NT2/D1 (cell line): Measurements from ENCODE around the gene CASP8.

Experiments used
- DNase-seq: peaks from one replicate; pipeline ENCODE4 v3.0.0-alpha.2; 2011; ENCODE audit warnings: low read depth, low spot score
- H3K27me3 ChIP-seq: 2 replicates; pipeline ENCODE4 v1.6.0; 2011; ENCODE audit warnings: mild to moderate bottlenecking; ENCODE audit not compliant: insufficient read length, insufficient read depth
- H3K36me3 ChIP-seq: 2 replicates; pipeline ENCODE4 v1.6.1; 2011; ENCODE audit warnings: mild to moderate bottlenecking, low read length, mixed read lengths; ENCODE audit not compliant: insufficient read depth, insufficient read length
- H3K4me1 ChIP-seq: 2 replicates; pipeline ENCODE4 v1.5.1; 2011; ENCODE audit not compliant: insufficient read depth, insufficient read length
- H3K4me3 ChIP-seq: 2 replicates; pipeline ENCODE4 v1.5.1; 2011; ENCODE audit warnings: low read depth; ENCODE audit not compliant: insufficient read length
- H3K9ac ChIP-seq: 2 replicates; pipeline ENCODE4 v1.6.0; 2011; ENCODE audit warnings: low read depth; ENCODE audit not compliant: insufficient read length
- H3K9me3 ChIP-seq: 2 replicates; pipeline ENCODE4 v1.5.1; 2011; ENCODE audit warnings: mild to moderate bottlenecking, low read length; ENCODE audit not compliant: insufficient read depth
- SUZ12 ChIP-seq: IDR thresholded peaks from 2 replicates; pipeline ENCODE4 v1.6.1; 2011; ENCODE audit not compliant: insufficient read length, insufficient read depth; ENCODE audit errors: extremely low read depth
- YY1 ChIP-seq: IDR thresholded peaks from 2 replicates; pipeline ENCODE4 v1.6.1; 2011; ENCODE audit not compliant: insufficient read length, insufficient read depth
- ZNF274 ChIP-seq: IDR thresholded peaks from 2 replicates; pipeline ENCODE4 v1.6.1; 2011; ENCODE audit warnings: mild to moderate bottlenecking, low read depth, low read length

CASP8 gene

DNA sequence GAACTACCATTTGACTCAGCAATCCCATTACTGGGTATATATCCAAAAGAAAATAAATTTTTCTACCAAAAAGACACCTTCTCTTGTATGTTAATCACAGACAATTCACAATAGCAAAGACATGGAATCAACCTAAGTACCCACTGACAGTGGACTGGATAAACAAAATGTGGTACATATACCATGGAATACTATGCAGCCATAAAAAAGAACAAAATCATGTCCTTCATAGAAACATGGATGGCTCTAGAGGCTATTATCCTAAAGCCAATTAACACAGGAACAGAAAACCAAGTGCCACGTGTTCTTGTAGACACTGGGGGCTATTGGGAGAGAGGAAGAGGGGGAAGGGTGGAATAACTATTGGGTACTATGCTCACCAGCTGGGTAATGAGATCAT is 69.1 kb downstream of the CASP8 start:
- no peak overlapping the region for H3K9ac ChIP-seq
- no peaks in the 10 kb centered on the region for H3K27me3 ChIP-seq
- H3K9me3 ChIP-seq = no peaks in the 10 kb centered on the region
- DNase-seq = no peak
- no peaks in the 10 kb centered on the region for H3K36me3 ChIP-seq
- no peak overlapping the region for H3K4me3 ChIP-seq
- TF ChIP-seq YY1 (no peak), ZNF274 (no peak), SUZ12 (no peak)
- no peaks in the 10 kb centered on the region for H3K4me1 ChIP-seq
